Measurements from ENCODE around the gene SUGCT. TPM values are rescaled to one million over a fixed set of nuclear protein-coding genes. Genes with fewer than 3 reads are reported as not detected.

The SUGCT gene
- polyA plus RNA-seq, 1 of the 3 experiments (the other 2 are of a cell fraction): 53.7 TPM

- Histone ChIP-seq H3K79me2 (ENCODE audit: insufficient read depth) (no peaks in the 10 kb centered on the region), H3K36me3 (replicated peaks in 1 of 2; ENCODE audit: control insufficient read depth in 1 of 2, insufficient read depth in 2 of 2, low read length in 1 of 2) (peaks cover 0 to 7% of the 10 kb centered on the region in 2 experiments), H3F3A (replicated peaks; ENCODE audit: insufficient read depth) (no peaks in the 10 kb centered on the region), H3K27ac (ENCODE audit: low read depth in 2 of 2, low read length in 1 of 2) (no peak overlapping the region), H3K4me3 (ENCODE audit: low read depth in 2 of 2, low read length in 1 of 2) (no peak overlapping the region), H3K27me3 (ENCODE audit: insufficient read depth) (no peaks in the 10 kb centered on the region), H3K9me2 (no peaks in the 10 kb centered on the region), H3K4me2 (no peak overlapping the region), H4K20me1 (ENCODE audit: insufficient read depth) (no peaks in the 10 kb centered on the region), H2AFZ (ENCODE audit: low read depth) (peak overlapping the region; percentile 26; the same call in 1 of the 2 replicates), H3K4me1 (ENCODE audit: control insufficient read depth in 1 of 2, insufficient read depth in 2 of 2, low read depth in 1 of 2, low read length in 1 of 2) (no peaks in the 10 kb centered on the region), H3K9me3 (peaks cover 17% of the 10 kb centered on the region; the same call in 1 of the 2 replicates), H3K9ac (no peak overlapping the region)
- CTCF ChIA-PET: interaction anchor here (1.1 kb wide), 1 partner anchor 175 kb away, joined by 3 read pairs; no protein-coding TSS in a partner anchor
- no peak for DNase-seq
- TF ChIP-seq FOXM1 (IDR thresholded peaks at IDR 0.05; ENCODE audit: low read depth) (no peak), TAF1 (IDR thresholded peaks at IDR 0.05; ENCODE audit: borderline replicate concordance, low read depth, low read length) (no peak), EP300 (IDR thresholded peaks at IDR 0.05; ENCODE audit: borderline replicate concordance in 1 of 2, low read depth in 1 of 2, low read length in 1 of 2) (no peak), NRF1 (IDR thresholded peaks at IDR 0.05; ENCODE audit: low read depth, low read length) (no peak), PBX3 (IDR thresholded peaks at IDR 0.05) (no peak), RCOR1 (IDR thresholded peaks at IDR 0.05; ENCODE audit: low read length) (no peak), CHD2 (IDR thresholded peaks at IDR 0.05; ENCODE audit: low read length, partially characterized antibody) (no peak), RFX5 (IDR thresholded peaks at IDR 0.05; ENCODE audit: low read length) (no peak), TEAD4 (IDR thresholded peaks at IDR 0.05; ENCODE audit: borderline replicate concordance, insufficient read depth) (no peak), SMC3 (IDR thresholded peaks at IDR 0.05; ENCODE audit: low read depth, low read length) (no peak), USF1 (IDR thresholded peaks at IDR 0.05; ENCODE audit: borderline replicate concordance, low read depth) (no peak)
- 92% methylated on average over 2 of the region's 2 CpGs for WGBS (ENCODE audit: low lambda C conversion rate)
- POLR2A ChIA-PET: no interaction called here
These were observed 295.0 kb downstream of the SUGCT start for GRCh38 chr7:40429826-40430225.

- H3K27me3 ChIP-seq (ENCODE audit: insufficient read depth): no peaks in the 10 kb centered on the region
- no peak overlapping the region for H3K27ac ChIP-seq (ENCODE audit: low read depth in 2 of 2, low read length in 1 of 2)
- no peak overlapping the region for H2AFZ ChIP-seq (ENCODE audit: low read depth)
- WGBS (ENCODE audit: low lambda C conversion rate): 96% methylated on average over 2 of the region's 2 CpGs
- H3K4me3 ChIP-seq (ENCODE audit: low read depth in 2 of 2, low read length in 1 of 2): no peak overlapping the region
- no peak for DNase-seq
- H3K9me2 ChIP-seq: no peaks in the 10 kb centered on the region
- H3F3A ChIP-seq (replicated peaks; ENCODE audit: insufficient read depth): peaks cover 6% of the 10 kb centered on the region
- H3K79me2 ChIP-seq (ENCODE audit: insufficient read depth): no peaks in the 10 kb centered on the region
- H3K4me1 ChIP-seq (ENCODE audit: control insufficient read depth in 1 of 2, insufficient read depth in 2 of 2, low read depth in 1 of 2, low read length in 1 of 2): peaks cover 0 to 6% of the 10 kb centered on the region in 2 experiments; a peak in 2 of 4 replicates
- H3K4me2 ChIP-seq: no peak overlapping the region
- peaks cover 0 to 7% of the 10 kb centered on the region in 2 experiments for H3K36me3 ChIP-seq (replicated peaks in 1 of 2; ENCODE audit: control insufficient read depth in 1 of 2, insufficient read depth in 2 of 2, low read length in 1 of 2)
- ChIA-PET POLR2A (no interaction called here), CTCF (no interaction called here)
- peaks cover 17% of the 10 kb centered on the region; the same call in 1 of the 2 replicates for H3K9me3 ChIP-seq
- no peaks in the 10 kb centered on the region for H4K20me1 ChIP-seq (ENCODE audit: insufficient read depth)
- H3K9ac ChIP-seq: no peak overlapping the region
- TF ChIP-seq POLR2AphosphoS5 (IDR thresholded peaks at IDR 0.05; ENCODE audit: low read depth, low read length) (no peak), TCF12 (IDR thresholded peaks at IDR 0.05) (no peak), SIN3A (IDR thresholded peaks at IDR 0.05; ENCODE audit: borderline replicate concordance, low read depth, low read length) (no peak), RFX5 (IDR thresholded peaks at IDR 0.05; ENCODE audit: low read length) (no peak), MEF2A (IDR thresholded peaks at IDR 0.05; ENCODE audit: borderline replicate concordance, low read depth) (no peak), GABPA (IDR thresholded peaks at IDR 0.05; ENCODE audit: low read depth) (no peak), MXI1 (IDR thresholded peaks at IDR 0.05; ENCODE audit: low read depth, low read length) (no peak), USF1 (IDR thresholded peaks at IDR 0.05; ENCODE audit: borderline replicate concordance, low read depth) (no peak), ELF1 (IDR thresholded peaks at IDR 0.05) (no peak), RXRA (IDR thresholded peaks at IDR 0.05; ENCODE audit: borderline replicate concordance, low read depth) (no peak), EZH2phosphoT487 (IDR thresholded peaks at IDR 0.05; ENCODE audit: borderline replicate concordance, low read depth) (no peak), FOSL2 (IDR thresholded peaks at IDR 0.05; ENCODE audit: borderline replicate concordance, low read depth) (no peak), USF2 (IDR thresholded peaks at IDR 0.05; ENCODE audit: borderline replicate concordance, low read depth, low read length) (no peak), RAD21 (IDR thresholded peaks at IDR 0.05; ENCODE audit: low read length) (no peak)
These were observed 297.2 kb downstream of the SUGCT start for GRCh38 chr7:40432046-40432445.

Data from SK-N-SH (cell line).